HepG2 (cell line): Measurements from ENCODE around the gene MBLAC1. TPM values are rescaled to one million over a fixed set of nuclear protein-coding genes. Genes with fewer than 3 reads are reported as not detected.

Source experiments
- ATAC-seq: fragments of 200-7000 bp; cut with Tn5 transposase; 3 replicates; pipeline ENCODE4 v1.9.1; 2020; ENCODE audit warnings: mild to moderate bottlenecking, moderate library complexity
- BruUV-seq: library from RNA; stranded (reverse); fragments of 400-500 nt; replicated peaks from 2 replicates; lab custom pipeline; 2021; lab: Mats Ljungman, UMichigan
- CTCF ChIA-PET: fragments of 300-600 bp; formaldehyde crosslinking; extraction: SDS; loops from one replicate; lab custom pipeline; 2021; ENCODE audit warnings: low total read pairs, inconsistent platforms, low intra/inter-chr PET ratio; lab: Yijun Ruan, JAX
- POLR2A ChIA-PET: fragments of 350-600 bp; sonication (Branson Sonifier 250); formaldehyde crosslinking; loops from one replicate; lab custom pipeline; 2020; ENCODE audit warnings: antibody characterized with exemption, inconsistent platforms; lab: Yijun Ruan, JAX
- DNase-seq: peaks from one replicate; pipeline ENCODE4 v3.0.0-alpha.2; 2015; ENCODE audit warnings: low spot score
- FAIRE-seq: peaks from 3 replicates; lab custom pipeline; 2011; peaks lifted over from hg19 to GRCh38; lab: Jason Lieb, UNC
- H2AFZ ChIP-seq: one replicate; pipeline ENCODE4 v1.6.1; 2011; ENCODE audit warnings: low read length, inconsistent platforms
- H3K27ac ChIP-seq: fragments of 300-600 bp; 3 replicates; pipeline ENCODE4 v1.8.0; 2011; ENCODE audit warnings: mixed run types, mild to moderate bottlenecking, mixed read lengths, low read length, inconsistent platforms; ENCODE audit not compliant: insufficient read depth; ENCODE audit errors: extremely low read length
- H3K27me3 ChIP-seq, 2 experiments: fragments of 200-600 bp in 1 of 2; 2 replicates in 1 of 2; 3 replicates in 1 of 2; pipeline versions ENCODE4 v1.6.0 to v1.8.0; 2011; ENCODE audit warnings: low read length in 2 of 2, mild to moderate bottlenecking in 2 of 2, moderate library complexity in 2 of 2, inconsistent platforms in 1 of 2; ENCODE audit not compliant: insufficient read depth in 2 of 2, control insufficient read depth in 1 of 2
- H3K36me3 ChIP-seq, 2 experiments: fragments of 200-600 bp in 1 of 2; replicated peaks in 1 of 2; 2 replicates in 1 of 2; 3 replicates in 1 of 2; pipeline versions ENCODE4 v1.5.1 to v1.8.0; 2011; ENCODE audit warnings: low read length in 2 of 2, inconsistent platforms in 1 of 2; ENCODE audit not compliant: insufficient read depth in 2 of 2, control insufficient read depth in 1 of 2
- H3K4me1 ChIP-seq: 2 replicates; pipeline ENCODE4 v1.5.1; 2012; ENCODE audit warnings: low read length, inconsistent platforms; ENCODE audit not compliant: insufficient read depth
- H3K4me2 ChIP-seq: 2 replicates; pipeline ENCODE4 v1.6.0; 2011; ENCODE audit warnings: low read depth, low read length, inconsistent platforms
- H3K4me3 ChIP-seq, 3 experiments: fragments of 200-600 bp in 1 of 3; sonication (generic), shearing (Covaris generic) in 1 of 3; replicated peaks in 1 of 3; 2 replicates each; pipeline ENCODE4 v1.5.1; 2011 to 2016; ENCODE audit warnings: low read length in 3 of 3, inconsistent platforms in 2 of 3, low read depth in 2 of 3, mild to moderate bottlenecking in 2 of 3, control low read depth in 1 of 3, mixed read lengths in 1 of 3; ENCODE audit not compliant: insufficient read depth in 1 of 3
- H3K79me2 ChIP-seq: one replicate; pipeline ENCODE4 v1.6.1; 2011; ENCODE audit warnings: low read length, inconsistent platforms; ENCODE audit not compliant: insufficient read depth
- H3K9ac ChIP-seq: 2 replicates; pipeline ENCODE4 v1.6.0; 2011; ENCODE audit warnings: mild to moderate bottlenecking, low read depth, low read length, inconsistent platforms; ENCODE audit not compliant: insufficient read depth
- H3K9me3 ChIP-seq: 2 replicates; pipeline ENCODE4 v1.5.1; 2012; ENCODE audit warnings: mild to moderate bottlenecking, low read length
- H4K20me1 ChIP-seq: 2 replicates; pipeline ENCODE4 v1.6.0; 2011; ENCODE audit warnings: inconsistent platforms, mild to moderate bottlenecking, low read length, moderate library complexity; ENCODE audit not compliant: insufficient read depth
- AGO1 ChIP-seq: fragments of 200-400 bp; formaldehyde crosslinking; IDR thresholded peaks from 2 replicates; pipeline ENCODE4 v1.6.1; 2017; ENCODE audit warnings: mild to moderate bottlenecking, low read depth, low read length, moderate library complexity; ENCODE audit not compliant: poor library complexity, severe bottlenecking
- AGO2 ChIP-seq: fragments of 200-400 bp; formaldehyde crosslinking; optimal IDR thresholded peaks from 2 replicates; pipeline ENCODE3; 2017; ENCODE audit warnings: mild to moderate bottlenecking, low read depth, low read length, moderate library complexity
- DRAP1 ChIP-seq: IDR thresholded peaks from 2 replicates; pipeline ENCODE4 v1.6.1; 2016; ENCODE audit warnings: missing genetic modification reagents, missing compliant biosample characterization
- GZF1 ChIP-seq: sonication (generic); formaldehyde crosslinking; IDR thresholded peaks from 2 replicates; pipeline ENCODE4 v1.5.1; 2020; ENCODE audit warnings: mild to moderate bottlenecking, missing genetic modification reagents
- MED1 ChIP-seq: sonication (generic); formaldehyde crosslinking; IDR thresholded peaks from 2 replicates; pipeline ENCODE4 v1.4.0; 2020; ENCODE audit warnings: missing genetic modification reagents
- POLR2A ChIP-seq, 2 experiments: IDR thresholded peaks; 2 replicates each; pipeline ENCODE4 v1.6.1; 2011; ENCODE audit warnings: low read depth in 2 of 2, low read length in 2 of 2, mild to moderate bottlenecking in 1 of 2, moderate library complexity in 1 of 2; ENCODE audit not compliant: insufficient read depth in 1 of 2
- RBFOX2 ChIP-seq: fragments of 200-400 bp; formaldehyde crosslinking; IDR thresholded peaks from 2 replicates; pipeline ENCODE4 v1.6.1; 2017; ENCODE audit warnings: low read depth, mild to moderate bottlenecking, low read length
- ZBTB26 ChIP-seq: IDR thresholded peaks from 2 replicates; pipeline ENCODE4 v1.6.1; 2016; ENCODE audit warnings: missing compliant biosample characterization, missing genetic modification reagents, borderline replicate concordance
- WGBS: methylation state at CpG from one replicate; pipeline ENCODE4 v1.1.6; 2017; ENCODE audit warnings: low lambda C conversion rate; 5-methylcytosine and 5-hydroxymethylcytosine counted together
- in situ Hi-C: cut with HindIII; loops from 2 replicates; pipeline ENCODE4 v1.10.0; 2017; ENCODE audit warnings: low pct_unique_long_range_greater_than_20kb; ENCODE audit not compliant: extremely low pct_ligation_motif_present
- intact Hi-C: fragments of 100-400 bp; cut with micrococcal nuclease; formaldehyde crosslinking; loops from one replicate; pipeline ENCODE4 v1.10.0; 2022; ENCODE audit not compliant: unreplicated experiment
- polyA plus RNA-seq, 8 experiments: library from polyadenylated mRNA; depleted of rRNA in 3 of 8; stranded (reverse) in 7 of 8; unstranded in 1 of 8; fragments of >200 nt; fragmentation: Illumina TruSeq in 4 of 8; extraction: Trizol in 4 of 8; gene quantifications; 2 replicates each; pipeline versions ENCODE4 v1.2.1 to v1.2.3, GENCODE V29; 2011 to 2016; ENCODE audit warnings: low read depth in 4 of 8, missing spikeins in 1 of 8, mixed read lengths in 1 of 8; ENCODE audit not compliant: insufficient read depth in 1 of 8
- total RNA-seq, 5 experiments: library from RNA; depleted of rRNA; stranded (reverse); fragments of >200 nt; fragmentation: Illumina TruSeq; extraction: Trizol; gene quantifications; 2 replicates each; pipeline ENCODE4 v1.2.3, GENCODE V29; 2016; ENCODE audit warnings: low read depth in 1 of 5

The MBLAC1 gene
- total and polyA plus RNA-seq, 2 of the 13 experiments (the other 11 are each of a cell fraction or from before 2014, with no cell fraction given), result 0.79 to 2.1 TPM

GRCh38 chr7:100152404-100152803, 25.6 kb downstream of the MBLAC1 start:
- in situ Hi-C loops, result no loop called here
- no TSS peak for BruUV-seq
- H3K9me3 ChIP-seq, result no peaks in the 10 kb centered on the region
- H3K27ac ChIP-seq, result no peak overlapping the region
- no peak overlapping the region for H3K4me3 ChIP-seq
- no peak for FAIRE-seq
- peaks cover 75% of the 10 kb centered on the region for H3K4me1 ChIP-seq
- no peak for ATAC-seq
- TF ChIP-seq MED1 (CRISPR knock-in tag), result no peak
- TF ChIP-seq GZF1 (CRISPR knock-in tag), result no peak
- TF ChIP-seq DRAP1 (CRISPR knock-in tag), result no peak
- H3K4me2 ChIP-seq, result no peak overlapping the region
- CTCF ChIA-PET, result no interaction called here
- H3K79me2 ChIP-seq, result peaks cover 15% of the 10 kb centered on the region
- intact Hi-C loops, result no loop called here
- H4K20me1 ChIP-seq, result peaks cover under 1% of the 10 kb centered on the region; the same call in 1 of the 2 replicates
- H2AFZ ChIP-seq, result no peak overlapping the region
- H3K27me3 ChIP-seq, result no peaks in the 10 kb centered on the region
- no peak overlapping the region for H3K9ac ChIP-seq
- DNase-seq, result no peak
- peaks cover 6 to 24% of the 10 kb centered on the region in 2 experiments for H3K36me3 ChIP-seq
- POLR2A ChIA-PET, result no interaction called here

GRCh38 chr7:100152937-100153666, 26.3 kb downstream of the MBLAC1 start:
- 97% methylated on average over 13 of the region's 18 CpGs for WGBS
- TF ChIP-seq AGO2 (peak; percentile 82), AGO1 (peak; percentile 43), RBFOX2 (peak; percentile 61), ZBTB26 (CRISPR knock-in tag) (no peak), POLR2A (IDR thresholded peaks at IDR 0.05; ENCODE audit: insufficient read depth in 1 of 2, low read depth in 2 of 2, low read length in 2 of 2) (peak in 1 of 2 experiments; percentile 38; a peak in 1 of 4 replicates)
- TF ChIP-seq, all 625 proteins: peak for 4
- CTCF ChIA-PET, result no interaction called here

More at GRCh38 chr7:100152937-100153666, 26.3 kb downstream of the MBLAC1 start:
- no peaks in the 10 kb centered on the region for H3K27me3 ChIP-seq
- POLR2A ChIA-PET, result no interaction called here
- H3K27ac ChIP-seq, result no peak overlapping the region
- no peak overlapping the region for H3K4me3 ChIP-seq
- no peak overlapping the region for H2AFZ ChIP-seq
- H3K9ac ChIP-seq, result no peak overlapping the region
- ATAC-seq, result no peak
- DNase-seq, result no peak
- intact Hi-C loops (no loop called here), in situ Hi-C loops (no loop called here)
- no peak overlapping the region for H3K4me2 ChIP-seq
- no peaks in the 10 kb centered on the region for H3K9me3 ChIP-seq
- no TSS peak for BruUV-seq
- peaks cover 75% of the 10 kb centered on the region for H3K4me1 ChIP-seq
- no peak for FAIRE-seq
- H4K20me1 ChIP-seq, result peaks cover 6% of the 10 kb centered on the region; the same call in 1 of the 2 replicates
- H3K79me2 ChIP-seq, result peaks cover 15% of the 10 kb centered on the region
- peaks cover 6 to 24% of the 10 kb centered on the region in 2 experiments for H3K36me3 ChIP-seq
